ENCODE measurements around the gene STAT5A. TPM values are rescaled to one million over a fixed set of nuclear protein-coding genes. Genes with fewer than 3 reads are reported as not detected.
A peak's percentile ranks its signal among the peaks of the same experiment; 100 is the strongest.
"Not testable (repeated sequence)": the region's sequence is repeated elsewhere in the genome, so short reads cannot be mapped to it uniquely, and the experiment has no call there.

Gene STAT5A
- total and polyA plus RNA-seq, 12 donors, result 12.0 to 169 (median 81.2) TPM

DNA sequence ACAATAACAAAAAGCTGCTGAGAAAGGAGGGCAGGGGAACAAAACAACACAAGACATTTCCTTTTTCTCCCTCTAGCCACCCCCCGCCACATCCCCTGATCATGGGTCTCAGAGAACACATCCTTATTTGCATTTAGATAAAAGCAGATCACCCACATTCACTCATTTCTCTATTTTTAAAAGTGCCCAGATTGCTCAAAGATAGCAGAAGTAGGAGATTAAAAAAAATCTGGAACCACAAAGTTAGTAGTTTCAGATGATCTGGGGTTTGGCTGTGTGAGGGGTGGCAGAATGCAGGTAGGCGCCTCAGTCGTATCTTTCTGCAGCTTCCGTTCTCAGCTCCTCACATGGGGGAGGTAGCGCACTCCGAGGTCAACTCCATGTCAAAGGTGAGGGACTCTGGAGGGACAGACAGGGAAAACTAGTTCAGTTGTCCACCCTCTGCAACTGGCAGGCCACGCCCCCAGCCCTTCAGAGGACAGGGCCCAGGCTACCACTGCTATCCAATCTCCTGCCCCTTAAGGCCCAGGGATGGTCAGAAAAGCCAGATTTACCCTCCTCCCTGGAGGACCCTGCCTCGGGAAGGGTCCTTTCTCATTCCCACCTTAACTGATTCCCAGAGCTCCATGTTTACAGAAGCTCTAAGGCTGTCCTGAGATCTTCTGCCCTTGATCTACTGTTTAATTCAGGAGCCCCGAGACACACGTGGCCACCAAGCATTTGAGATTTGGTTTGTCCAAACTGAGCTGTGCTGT, 27.3 kb downstream of the STAT5A start:
- Histone ChIP-seq H3K4me3 (no peak overlapping the region), H3K4me1 (replicated peaks in 1 of 2) (peaks cover 24 to 50% of the 10 kb centered on the region in 2 donors), H3K36me3 (replicated peaks in 1 of 2) (peaks cover 0 to 85% of the 10 kb centered on the region in 2 donors), H3K27ac (peak overlapping the region in 2 of 5 donors; percentile 5 to 90), H3K27me3 (no peaks in the 10 kb centered on the region), H3K9me3 (replicated peaks in 1 of 3) (no peaks in the 10 kb centered on the region)
- no peak for DNase-seq
- no peak for TF ChIP-seq POLR2A (IDR thresholded peaks at IDR 0.05)
- TF ChIP-seq, protein P1, sequence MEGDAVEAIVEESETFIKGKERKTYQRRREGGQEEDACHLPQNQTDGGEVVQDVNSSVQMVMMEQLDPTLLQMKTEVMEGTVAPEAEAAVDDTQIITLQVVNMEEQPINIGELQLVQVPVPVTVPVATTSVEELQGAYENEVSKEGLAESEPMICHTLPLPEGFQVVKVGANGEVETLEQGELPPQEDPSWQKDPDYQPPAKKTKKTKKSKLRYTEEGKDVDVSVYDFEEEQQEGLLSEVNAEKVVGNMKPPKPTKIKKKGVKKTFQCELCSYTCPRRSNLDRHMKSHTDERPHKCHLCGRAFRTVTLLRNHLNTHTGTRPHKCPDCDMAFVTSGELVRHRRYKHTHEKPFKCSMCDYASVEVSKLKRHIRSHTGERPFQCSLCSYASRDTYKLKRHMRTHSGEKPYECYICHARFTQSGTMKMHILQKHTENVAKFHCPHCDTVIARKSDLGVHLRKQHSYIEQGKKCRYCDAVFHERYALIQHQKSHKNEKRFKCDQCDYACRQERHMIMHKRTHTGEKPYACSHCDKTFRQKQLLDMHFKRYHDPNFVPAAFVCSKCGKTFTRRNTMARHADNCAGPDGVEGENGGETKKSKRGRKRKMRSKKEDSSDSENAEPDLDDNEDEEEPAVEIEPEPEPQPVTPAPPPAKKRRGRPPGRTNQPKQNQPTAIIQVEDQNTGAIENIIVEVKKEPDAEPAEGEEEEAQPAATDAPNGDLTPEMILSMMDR (IDR thresholded peaks at IDR 0.05), result no peak
- intact Hi-C loops (cut with DNase I), result loop anchor here in 1 of 2 donors (10.0 kb wide), 1 partner anchor 209 kb away; no protein-coding TSS in a partner anchor
- 71 to 79% (median 72%) methylated on average over 10 of the region's 10 CpGs for WGBS, 4 donors

DNA sequence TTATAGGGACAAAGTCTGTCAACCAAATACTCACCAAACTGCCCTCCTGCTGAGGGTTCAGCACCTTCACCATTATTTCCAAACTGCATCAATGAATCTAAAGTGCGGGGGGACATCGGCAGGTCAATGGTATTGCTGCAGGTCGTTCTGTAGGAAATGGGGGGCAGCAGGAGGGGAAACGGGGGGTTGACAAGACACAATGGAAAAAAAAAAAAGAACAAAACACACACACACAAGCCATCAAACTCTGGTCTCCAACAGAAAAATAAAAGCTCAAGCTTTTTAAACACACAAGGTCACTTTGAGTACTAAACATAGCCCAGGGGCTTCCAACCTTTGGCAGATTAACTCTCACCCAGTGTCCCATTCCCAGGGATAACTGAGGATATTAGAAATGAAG, 28.5 kb downstream of the STAT5A start:
- Histone ChIP-seq H3K27ac (no peak overlapping the region), H3K9me3 (replicated peaks in 1 of 3) (no peaks in the 10 kb centered on the region), H3K4me1 (replicated peaks in 1 of 2) (peaks cover 12 to 38% of the 10 kb centered on the region in 2 donors), H3K27me3 (no peaks in the 10 kb centered on the region), H3K36me3 (replicated peaks in 1 of 2) (peaks cover 0 to 90% of the 10 kb centered on the region in 2 donors), H3K4me3 (no peak overlapping the region)
- TF ChIP-seq, protein P1 (IDR thresholded peaks at IDR 0.05), result no peak
- TF ChIP-seq POLR2A (IDR thresholded peaks at IDR 0.05), result no peak
- no peak for DNase-seq
- WGBS, 4 donors, result 76 to 88% (median 80%) methylated on average over 4 of the region's 4 CpGs
- intact Hi-C loops (cut with DNase I), result loop anchor here in 1 of 2 donors (10.0 kb wide), 1 partner anchor 208 kb away; no protein-coding TSS in a partner anchor

DNA sequence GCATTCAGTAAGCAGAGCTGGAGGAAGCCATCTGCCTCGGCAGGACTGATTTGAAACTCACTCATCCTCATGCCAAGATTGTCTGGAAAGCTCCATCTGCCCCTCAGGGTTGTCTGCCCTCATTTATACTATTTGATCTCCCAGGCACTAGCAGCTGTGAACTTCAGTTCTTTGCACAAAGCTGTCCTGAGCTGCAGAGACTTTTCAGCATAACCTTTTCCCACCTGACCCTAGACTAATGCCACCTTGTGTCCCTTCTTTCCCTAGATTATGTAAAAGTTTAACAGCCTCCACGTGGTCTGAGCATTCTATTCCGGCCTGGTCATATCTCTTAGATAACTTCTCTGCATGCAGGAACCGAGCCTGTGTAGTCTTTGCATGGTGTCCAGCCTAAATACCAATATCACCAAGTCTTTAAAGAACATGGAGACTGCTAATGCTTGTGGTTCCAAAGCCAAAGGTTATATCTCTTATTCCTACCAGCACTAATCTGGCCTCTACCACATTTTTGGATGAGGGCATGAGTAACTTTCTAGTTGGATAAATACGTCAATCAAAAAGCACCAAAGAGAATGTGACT, 29.1 kb downstream of the STAT5A start:
- intact Hi-C loops (cut with DNase I), result loop anchor here in 1 of 2 donors (10.0 kb wide), 1 partner anchor 207 kb away; no protein-coding TSS in a partner anchor
- H3K27ac ChIP-seq, result no peak overlapping the region
- H3K36me3 ChIP-seq (replicated peaks in 1 of 2), result peaks cover 0 to 96% of the 10 kb centered on the region in 2 donors
- 64 to 75% (median 68%) methylated on average over 5 of the region's 5 CpGs for WGBS, 4 donors
- H3K4me3 ChIP-seq, result no peak overlapping the region
- DNase-seq, result no peak
- H3K27me3 ChIP-seq, result no peaks in the 10 kb centered on the region
- peaks cover 6 to 32% of the 10 kb centered on the region in 2 donors for H3K4me1 ChIP-seq (replicated peaks in 1 of 2)
- H3K9me3 ChIP-seq (replicated peaks in 1 of 3), result no peaks in the 10 kb centered on the region
- TF ChIP-seq, protein P1 (IDR thresholded peaks at IDR 0.05), result no peak
- TF ChIP-seq POLR2A (IDR thresholded peaks at IDR 0.05), result no peak

DNA sequence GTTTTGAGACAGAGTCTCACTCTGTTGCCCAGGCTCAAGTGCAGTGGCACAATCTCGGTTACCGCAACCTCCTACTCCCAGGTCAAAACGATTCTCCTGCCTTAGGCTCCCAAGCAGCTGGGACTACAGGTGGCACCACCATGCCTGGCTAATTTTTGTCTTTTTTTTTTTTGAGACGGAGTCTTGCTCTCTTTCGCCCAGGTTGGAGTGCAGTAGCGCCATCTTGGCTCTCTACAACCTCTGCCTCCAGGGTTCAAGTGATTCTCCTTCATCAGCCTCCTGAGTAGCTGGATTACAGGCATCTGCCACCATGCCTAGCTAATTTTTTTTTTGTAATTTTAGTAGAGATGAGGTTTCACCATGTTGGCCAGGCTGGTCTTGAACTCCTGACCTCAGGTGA, 29.7 kb downstream of the STAT5A start:
- H3K27ac ChIP-seq; H3K27me3 ChIP-seq; H3K4me3 ChIP-seq; DNase-seq; H3K9me3 ChIP-seq (replicated peaks in 1 of 3): not testable (repeated sequence)
- WGBS, 4 donors, result 93 to 97% (median 95%) methylated on average over 6 of the region's 6 CpGs
- peaks cover under 1 to 26% of the 10 kb centered on the region in 2 donors for H3K4me1 ChIP-seq (replicated peaks in 1 of 2)
- intact Hi-C loops (cut with DNase I), result loop anchor here in 1 of 2 donors (10.0 kb wide), 1 partner anchor 207 kb away; no protein-coding TSS in a partner anchor
- peaks cover 0 to 97% of the 10 kb centered on the region in 2 donors for H3K36me3 ChIP-seq (replicated peaks in 1 of 2)
